Sciatic nerve (tissue), 2 donors: ENCODE results near the gene VPS13D. TPM values are rescaled to one million over a fixed set of nuclear protein-coding genes. Genes with fewer than 3 reads are reported as not detected.

ENCODE experiments used
- ATAC-seq: fragments of 200-7000 bp; cut with Tn5 transposase; one replicate; pipeline ENCODE4 v1.9.1; 2020; ENCODE audit warnings: mild to moderate bottlenecking, moderate library complexity
- DNase-seq: peaks from one replicate; pipeline ENCODE4 v3.0.0-alpha.2; 2020; ENCODE audit warnings: low spot score
- intact Hi-C: fragments of 100-400 bp; cut with DNase I; formaldehyde crosslinking; loops from one replicate; pipeline ENCODE4 v1.14.2; 2022
- total RNA-seq: library from RNA; stranded (reverse); fragmentation: NEBNext Ultra II Directional; extraction: Animal tissue kit (Norgen Biotek cat#: 25700); gene quantifications from one replicate; pipeline ENCODE4 v1.2.1, GENCODE V29; 2021
- donor health status: DM: no; HTN: no; CAD: no.
- donor health status: DM: no; HTN: no; CAD: no.

The VPS13D gene
- total RNA-seq, 1 donor from 2014 or later: 123 TPM

DNA sequence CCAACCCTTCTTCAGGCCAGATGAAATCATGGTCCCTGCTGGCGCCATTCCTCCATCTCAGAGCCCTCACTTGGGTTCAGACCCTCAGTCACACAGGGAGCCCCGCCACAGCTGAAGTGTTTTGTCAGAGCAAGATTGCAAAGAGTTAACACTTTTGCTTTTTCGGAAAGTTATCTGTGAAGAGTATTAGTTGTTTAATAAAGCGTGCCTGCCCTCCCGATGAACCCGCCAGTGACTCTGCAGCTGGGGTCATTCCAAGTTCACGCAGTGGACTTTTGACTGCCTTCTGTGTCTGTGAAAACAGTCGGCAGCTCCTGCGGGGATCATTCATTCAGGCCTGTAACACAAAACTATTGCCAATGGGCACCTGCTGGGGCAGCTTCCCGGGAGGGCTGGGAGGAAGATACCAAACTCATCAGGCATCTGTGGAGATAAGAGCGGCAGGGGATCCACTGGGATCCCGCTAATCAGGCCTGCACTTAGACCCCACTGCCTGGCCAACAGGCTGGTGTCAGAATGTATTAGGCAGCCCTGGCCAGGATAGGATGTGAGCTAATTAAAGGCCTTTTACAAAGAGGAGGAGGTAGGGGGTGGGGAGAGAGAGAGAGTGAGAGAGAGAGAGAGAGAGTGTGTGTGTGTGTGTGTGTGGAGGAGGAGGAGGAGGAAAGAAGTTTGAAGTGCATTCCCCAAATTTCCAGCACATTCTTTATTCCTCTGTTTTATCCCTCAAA, 203.7 kb downstream of the VPS13D start:
- DNase-seq: peak; percentile 78

DNA sequence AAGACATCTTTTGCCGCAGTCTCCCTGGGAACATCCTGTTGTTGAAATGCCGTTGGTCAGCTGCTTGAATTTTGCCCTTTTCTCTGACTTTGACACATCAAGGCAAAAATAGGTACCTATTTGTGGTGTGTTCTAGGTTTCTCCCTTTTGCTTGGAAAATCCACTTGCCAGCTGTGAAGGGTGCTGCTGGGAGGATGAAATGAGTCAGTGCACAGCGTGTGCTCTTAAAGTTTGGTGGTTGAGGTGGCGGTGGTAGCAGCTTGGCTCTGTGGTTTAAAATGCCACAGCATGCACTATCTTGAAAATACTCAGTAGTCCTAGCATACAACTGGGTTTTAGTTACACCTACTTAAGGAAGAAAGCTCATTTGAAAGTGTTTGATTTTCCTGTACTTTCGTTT, 204.3 kb downstream of the VPS13D start:
- ATAC-seq: peak; percentile 53
- intact Hi-C loops: no loop called here

More for the DNA sequence above, 203.7 kb downstream of the VPS13D start:
- intact Hi-C loops: no loop called here
- ATAC-seq: peak; percentile 86

DNA sequence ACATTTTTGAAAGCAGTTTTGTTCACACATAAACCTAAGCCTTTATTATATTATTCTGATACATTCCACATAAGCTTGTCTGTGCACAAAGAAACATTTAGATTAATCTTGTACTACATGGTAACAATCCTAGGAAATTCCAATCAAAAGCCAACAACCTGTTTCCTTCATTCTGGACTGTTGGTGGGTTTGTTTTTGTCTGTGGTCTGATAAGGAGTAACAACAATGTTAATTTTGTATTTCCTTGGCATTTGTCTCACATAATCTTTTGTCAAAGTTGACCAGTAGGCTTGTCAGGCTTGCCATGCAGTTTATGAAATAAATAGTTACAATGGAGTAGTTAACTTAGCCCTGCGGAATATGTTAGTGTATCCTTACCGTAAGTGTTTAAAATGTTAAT, 204.9 kb downstream of the VPS13D start:
- DNase-seq: no peak
- ATAC-seq: no peak
- intact Hi-C loops: no loop called here

More for the DNA sequence above, 204.3 kb downstream of the VPS13D start:
- no peak for DNase-seq

DNA sequence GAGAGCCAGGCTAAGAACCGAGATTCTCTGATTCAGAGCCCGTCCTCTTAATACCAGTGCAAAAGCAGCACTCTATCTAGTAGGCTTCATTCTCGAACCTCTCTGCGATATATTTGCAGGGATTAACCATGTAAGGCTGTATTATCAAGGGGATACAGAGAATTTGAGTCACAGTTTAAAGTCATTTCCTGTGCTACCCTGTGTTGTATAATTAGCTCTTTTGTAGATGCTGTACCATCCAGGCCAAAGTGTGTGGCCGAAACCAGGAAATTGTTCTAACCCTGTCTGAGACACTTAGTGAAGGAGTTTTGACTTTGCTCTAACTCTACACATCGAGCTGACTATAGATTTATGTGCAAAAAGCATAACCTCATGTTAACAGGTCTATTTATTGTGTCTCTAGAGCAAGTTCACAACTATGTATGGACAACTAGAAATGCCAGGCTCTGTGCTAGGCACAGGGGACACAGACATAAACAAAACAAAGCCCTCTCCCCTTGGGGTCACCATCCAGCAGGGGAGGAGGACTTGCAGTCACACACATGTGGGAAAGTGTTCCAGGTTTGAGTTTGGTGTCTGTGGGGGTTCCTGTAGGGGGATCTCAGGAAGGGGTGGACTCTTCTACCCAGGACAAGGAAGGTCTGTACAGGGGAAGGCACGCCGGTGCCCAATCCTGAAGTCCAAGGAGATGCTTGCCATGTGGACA, 206.0 kb downstream of the VPS13D start:
- no peak for DNase-seq
- intact Hi-C loops: no loop called here
- ATAC-seq: no peak

DNA sequence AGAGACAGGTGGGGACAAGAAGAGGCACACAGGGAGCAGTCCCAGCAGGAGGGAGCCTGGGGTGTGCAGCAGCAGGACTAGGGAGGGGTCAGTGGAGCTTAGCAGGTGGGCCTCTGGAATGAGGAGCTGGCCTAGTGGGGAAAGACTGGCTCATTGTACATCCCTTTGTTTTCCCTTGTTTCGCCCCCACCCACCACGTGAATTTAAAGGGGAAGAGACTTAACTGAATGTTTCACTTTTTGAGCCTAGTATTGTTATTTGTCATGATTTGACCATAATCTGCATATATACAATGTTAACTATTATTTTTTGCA, 206.5 kb downstream of the VPS13D start:
- DNase-seq (no peak), ATAC-seq (no peak)
- intact Hi-C loops: no loop called here

DNA sequence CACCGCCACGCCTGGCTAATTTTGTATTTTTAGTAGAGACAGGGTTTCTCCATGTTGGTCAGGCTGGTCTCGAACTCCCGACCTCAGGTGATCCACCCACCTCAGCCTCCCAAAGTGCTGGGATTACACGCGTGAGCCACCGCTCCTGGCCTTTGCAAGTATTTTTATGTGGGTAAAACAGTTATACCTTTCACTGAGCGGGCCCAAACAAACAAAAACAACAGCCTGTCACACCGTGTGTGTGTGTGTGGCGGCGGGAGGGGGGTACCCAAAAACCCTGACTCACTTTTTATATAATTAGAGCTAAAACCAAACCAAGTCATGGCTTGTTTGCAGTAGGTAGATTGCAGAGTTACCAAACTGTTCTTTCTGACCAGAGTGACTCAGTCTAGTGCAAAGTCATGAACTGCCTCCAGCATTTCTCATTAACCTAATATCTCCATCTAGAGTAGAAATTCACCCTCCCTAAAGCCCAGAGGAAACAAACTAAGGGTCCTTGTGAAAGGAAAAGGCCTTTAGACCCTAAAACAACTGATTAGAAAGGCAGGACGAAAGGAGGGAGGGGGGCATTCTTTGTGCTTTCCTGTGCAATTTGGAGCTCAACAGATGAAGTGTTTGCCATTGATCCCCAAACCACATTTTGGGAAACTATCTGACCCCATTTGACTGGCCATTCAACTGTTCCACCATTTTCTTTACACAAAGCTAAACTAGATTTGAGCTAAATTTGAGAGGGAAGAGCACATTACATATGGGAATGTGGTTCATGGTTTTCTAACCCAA, 207.2 kb downstream of the VPS13D start:
- ATAC-seq (no peak), DNase-seq (no peak)
- intact Hi-C loops: no loop called here

DNA sequence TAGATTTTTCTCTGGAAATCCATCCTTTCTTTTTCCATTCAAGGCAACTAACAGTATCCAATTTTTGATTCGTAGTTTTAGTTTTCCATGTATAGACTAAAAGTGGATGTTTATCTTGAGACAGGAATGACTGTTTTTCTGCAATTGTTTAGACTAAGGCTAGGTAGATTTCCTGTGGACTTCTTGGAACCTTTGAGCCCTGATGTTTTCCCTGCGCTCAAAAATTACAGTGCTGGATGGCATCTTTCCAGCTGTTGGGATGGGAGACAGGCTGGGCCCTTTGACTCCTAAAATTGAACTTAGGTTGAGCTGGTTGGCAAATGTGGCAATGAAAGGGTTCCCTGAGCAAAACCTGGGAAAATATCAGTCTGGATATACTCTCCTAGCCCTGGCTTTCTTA, 207.8 kb downstream of the VPS13D start:
- intact Hi-C loops: no loop called here
- ATAC-seq: no peak
- no peak for DNase-seq

DNA sequence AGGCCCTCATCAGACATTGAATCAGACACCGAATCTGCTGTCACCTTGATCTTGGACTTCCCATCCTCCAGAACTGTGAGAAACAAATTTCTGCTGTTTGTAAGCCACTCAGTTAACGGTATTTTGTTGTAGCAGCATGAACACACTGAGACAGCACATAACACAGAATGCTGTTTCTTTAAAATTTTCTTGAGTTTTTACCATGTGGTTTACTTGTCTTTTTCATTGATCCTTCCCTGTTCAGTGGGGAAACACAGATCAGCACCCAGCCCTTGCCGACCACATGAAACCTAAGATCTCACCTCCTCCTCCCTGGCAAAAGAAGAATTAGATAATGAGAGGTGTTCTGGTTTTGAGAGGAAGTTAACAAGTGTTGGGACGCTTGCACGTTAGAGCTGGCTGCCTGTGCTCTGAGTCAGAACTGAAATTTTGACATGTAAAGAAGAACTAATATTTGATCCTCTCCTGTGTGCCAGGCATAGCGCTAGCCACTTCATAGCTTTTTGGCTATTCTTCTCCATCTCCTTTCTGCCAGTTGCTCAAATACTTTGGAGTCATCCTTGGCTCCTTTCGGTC, 208.6 kb downstream of the VPS13D start:
- intact Hi-C loops: no loop called here
- DNase-seq (no peak), ATAC-seq (no peak)

DNA sequence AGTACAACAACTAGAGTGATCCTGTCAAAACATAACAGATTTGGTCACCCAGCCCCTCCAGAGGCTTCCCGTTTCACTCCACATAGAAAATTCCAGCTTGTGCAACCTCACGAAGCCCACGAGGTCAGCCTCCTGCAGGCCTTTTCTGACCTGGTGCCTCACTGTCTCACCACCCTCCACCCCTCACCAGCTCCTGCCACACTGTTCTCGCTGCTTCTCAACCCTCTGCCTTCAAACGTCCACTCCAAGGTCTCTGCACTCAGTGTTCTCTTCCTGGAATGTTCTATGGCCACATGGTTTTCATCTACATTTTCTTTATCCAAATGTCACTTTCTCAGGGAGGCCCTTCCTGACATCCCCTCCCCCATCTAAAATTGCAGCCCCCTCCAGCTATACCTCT, 209.2 kb downstream of the VPS13D start:
- DNase-seq (no peak), ATAC-seq (no peak)
- intact Hi-C loops: no loop called here

DNA sequence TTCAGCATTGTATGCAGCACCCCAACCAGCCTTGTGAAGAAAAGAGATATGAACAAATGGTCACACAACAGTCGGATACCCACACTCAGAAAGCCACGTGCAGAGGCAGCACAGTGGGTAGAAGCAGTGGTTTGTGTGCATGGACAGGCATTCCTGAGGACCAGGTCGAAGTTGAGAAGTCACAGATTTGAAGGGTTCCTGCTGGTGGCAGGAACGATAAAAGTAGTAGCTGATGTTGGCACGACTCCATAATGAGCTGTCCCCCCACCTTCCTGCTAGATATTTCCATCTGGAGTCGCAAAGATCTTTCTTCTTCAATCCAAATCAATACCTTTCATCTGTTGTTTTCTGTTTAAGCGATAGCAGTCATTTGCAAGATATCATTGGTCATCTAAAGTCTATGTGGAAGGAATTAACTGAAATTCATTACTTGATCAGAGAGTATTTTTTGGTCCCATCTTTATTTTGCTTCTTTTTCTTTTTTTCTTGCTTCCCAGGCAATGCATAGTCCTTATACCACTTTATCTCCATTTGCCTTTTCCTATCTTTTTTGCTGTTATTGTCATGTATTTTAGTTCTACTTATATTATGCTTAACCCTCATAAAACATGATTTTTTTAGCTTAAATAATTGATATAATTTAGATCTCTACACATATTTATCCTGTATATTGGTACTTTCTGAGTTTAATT, 211.7 kb downstream of the VPS13D start:
- ATAC-seq (no peak), DNase-seq (no peak)
- intact Hi-C loops: no loop called here

DNA sequence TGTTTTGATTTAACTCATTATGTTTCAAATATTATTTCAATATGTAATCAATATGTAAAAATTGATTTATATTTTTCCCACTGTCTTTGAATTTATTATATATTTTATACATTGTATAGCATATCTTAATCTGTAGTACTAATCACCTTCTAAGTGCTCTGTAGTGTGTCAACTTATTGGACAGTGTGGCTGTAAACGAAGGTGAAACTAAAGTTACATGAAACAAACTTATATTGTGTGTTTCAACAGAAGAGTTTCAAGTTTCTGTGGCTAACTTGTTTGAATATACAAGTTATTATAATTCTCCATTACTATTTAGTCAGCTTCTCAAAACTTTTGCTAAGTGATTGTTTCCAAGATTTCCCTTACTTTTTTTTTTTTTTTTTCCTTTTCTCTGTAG, 212.4 kb downstream of the VPS13D start:
- no peak for DNase-seq
- intact Hi-C loops: no loop called here
- no peak for ATAC-seq

DNA sequence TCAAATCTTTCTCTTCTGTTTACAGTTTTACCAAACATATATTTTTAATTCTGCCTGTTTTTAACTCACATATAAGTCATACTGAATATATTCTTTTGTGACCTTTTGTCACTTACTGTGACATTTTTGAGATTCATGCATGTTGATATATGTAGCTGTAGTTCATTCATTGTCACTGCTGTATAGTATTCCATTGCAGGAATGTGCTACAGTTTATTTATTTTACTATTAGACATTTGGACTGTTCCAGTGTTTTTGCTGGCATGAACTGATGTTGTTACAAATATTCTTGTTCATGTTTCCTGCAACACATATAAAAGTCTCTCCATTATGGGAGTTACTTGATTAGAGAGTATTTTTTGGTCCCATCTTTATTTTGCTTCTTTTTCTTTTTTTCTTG, 213.3 kb downstream of the VPS13D start:
- DNase-seq: no peak
- no peak for ATAC-seq
- intact Hi-C loops: no loop called here

DNA sequence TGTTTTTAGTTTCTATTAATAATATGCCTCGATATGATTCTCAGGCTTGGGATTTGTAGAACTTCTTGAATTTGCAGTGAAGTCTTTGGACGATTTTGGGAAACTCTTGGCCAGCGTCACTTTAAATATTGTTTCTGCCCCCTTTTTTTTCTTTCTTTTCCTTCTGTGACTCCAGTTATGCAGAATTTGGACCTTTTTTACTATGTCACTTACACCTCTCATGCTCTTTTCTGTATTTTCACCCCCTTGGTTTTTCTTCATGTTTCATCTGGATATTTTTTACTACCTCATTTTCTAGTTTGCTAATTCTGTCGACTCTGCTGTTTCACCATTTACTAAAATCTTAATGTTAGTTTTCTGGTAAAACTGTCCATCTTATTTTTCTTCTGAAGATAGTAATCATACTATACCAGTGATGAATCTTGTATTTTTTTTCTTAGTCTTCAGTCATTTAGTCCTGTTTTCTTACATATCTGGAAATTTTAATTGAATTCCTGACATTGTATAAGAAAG, 214.6 kb downstream of the VPS13D start:
- ATAC-seq: no peak
- intact Hi-C loops: no loop called here
- no peak for DNase-seq

DNA sequence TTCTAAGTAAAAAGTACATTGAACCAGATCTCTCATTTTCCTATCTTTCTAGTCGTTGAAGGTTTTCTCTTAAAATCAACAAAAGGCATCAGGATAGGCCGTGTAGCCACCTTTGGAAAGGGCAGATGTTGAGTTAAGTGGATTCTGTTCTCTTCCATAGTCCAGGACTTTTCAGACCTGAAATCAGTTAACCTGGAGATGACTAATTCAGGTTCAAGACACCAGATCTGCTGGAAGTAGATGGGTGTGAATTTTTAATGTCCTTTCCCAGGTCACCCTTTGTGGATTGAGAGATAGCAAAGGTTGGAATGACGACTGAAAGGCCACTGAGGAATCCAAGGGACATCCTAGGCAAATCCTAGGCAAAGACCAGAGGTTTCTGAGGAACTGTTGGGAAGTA, 215.4 kb downstream of the VPS13D start:
- intact Hi-C loops: no loop called here
- ATAC-seq: no peak
- DNase-seq: no peak

DNA sequence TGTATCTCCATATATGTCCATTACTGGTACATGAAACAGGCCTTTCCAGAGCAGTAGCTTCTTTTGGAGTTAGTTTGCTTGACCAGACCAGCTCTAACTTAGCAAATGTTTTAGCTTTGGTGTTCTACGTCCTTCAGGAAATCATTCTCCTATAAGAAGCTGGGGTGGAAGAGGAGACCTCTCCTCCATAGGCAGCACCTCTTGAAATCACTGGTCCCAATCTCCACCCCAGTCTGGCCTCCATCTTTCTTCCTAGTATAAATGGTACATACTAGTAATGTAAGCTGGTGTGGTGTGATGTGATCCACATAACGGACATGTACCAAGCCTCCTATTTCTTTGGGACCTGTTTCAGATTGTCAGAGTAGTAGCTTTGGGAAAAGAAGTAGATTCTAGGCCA, 216.8 kb downstream of the VPS13D start:
- ATAC-seq (no peak), DNase-seq (no peak)
- intact Hi-C loops: no loop called here

DNA sequence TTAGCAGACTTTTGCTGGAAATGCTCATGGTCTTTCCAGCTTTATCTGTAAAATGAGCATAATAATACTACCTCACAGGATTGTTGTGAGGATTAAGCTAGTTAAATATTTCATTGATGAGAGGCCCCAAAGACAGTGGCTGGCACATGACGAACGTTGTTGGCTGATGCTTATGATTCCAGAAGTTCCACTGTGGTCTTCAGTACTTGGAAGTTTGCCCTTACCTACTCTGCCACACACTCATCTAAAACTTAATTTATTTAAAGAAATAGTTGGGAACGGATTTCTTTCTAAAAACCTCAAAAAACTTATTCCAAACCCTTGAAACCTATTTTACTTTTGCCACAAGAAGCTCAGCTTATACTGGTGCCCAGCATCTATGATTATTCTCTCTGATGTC, 217.5 kb downstream of the VPS13D start:
- DNase-seq: no peak
- ATAC-seq: no peak
- intact Hi-C loops: no loop called here

DNA sequence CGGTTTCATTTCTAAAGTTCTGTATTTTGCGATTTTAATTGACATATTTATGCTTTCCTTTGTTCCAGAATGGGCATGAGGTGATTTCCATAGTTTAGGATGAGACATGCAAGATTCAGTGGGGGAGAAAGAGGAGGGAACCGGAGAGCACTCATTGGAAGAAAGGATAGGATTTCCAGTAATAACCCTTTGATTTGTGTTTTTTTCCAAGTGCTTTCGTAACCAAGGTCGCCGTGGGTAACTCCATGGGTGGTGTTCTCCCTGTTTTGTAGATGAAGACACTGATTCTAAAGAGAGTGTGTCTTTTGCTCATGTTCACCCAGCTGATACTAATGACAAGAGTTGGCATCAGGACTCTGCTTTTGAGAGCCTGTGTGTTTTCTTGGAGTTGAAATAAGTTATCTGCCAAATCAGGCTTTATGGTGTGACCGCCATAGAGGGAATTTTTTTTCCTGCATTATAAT, 218.1 kb downstream of the VPS13D start:
- intact Hi-C loops: no loop called here
- DNase-seq (no peak), ATAC-seq (peak; percentile 77)

DNA sequence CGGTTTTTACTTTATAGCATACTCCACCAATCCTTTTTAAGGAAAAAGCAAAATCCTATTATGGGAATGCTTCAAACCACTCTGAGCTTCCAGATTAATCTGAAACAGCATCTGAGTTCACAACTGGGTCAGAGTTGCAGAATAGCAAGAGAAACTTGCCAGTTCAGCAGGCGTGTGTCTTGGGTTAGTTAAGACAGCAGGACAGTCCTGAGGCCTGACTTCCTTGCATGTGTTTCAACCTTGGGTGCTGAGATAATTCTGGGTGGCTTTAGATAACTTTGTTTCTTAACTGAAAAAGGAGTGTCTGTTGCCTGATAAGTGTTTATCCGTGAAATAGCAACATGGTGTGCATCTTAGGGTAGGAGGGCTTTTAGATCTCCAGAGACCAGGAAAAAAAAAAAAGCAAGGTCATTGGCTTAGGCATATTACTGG, 218.9 kb downstream of the VPS13D start:
- ATAC-seq (peak; percentile 87), DNase-seq (no peak)
- intact Hi-C loops: no loop called here
